NCI-H1092 (cell line): ENCODE data around the gene SAXO1.
"Not testable (repeated sequence)": the region's sequence is repeated elsewhere in the genome, so short reads cannot be mapped to it uniquely, and the experiment has no call there.

Experiments used
- DNase-seq: peaks from one replicate; lab custom pipeline; 2025; lab: John Stamatoyannopoulos, UW

The SAXO1 gene

DNA sequence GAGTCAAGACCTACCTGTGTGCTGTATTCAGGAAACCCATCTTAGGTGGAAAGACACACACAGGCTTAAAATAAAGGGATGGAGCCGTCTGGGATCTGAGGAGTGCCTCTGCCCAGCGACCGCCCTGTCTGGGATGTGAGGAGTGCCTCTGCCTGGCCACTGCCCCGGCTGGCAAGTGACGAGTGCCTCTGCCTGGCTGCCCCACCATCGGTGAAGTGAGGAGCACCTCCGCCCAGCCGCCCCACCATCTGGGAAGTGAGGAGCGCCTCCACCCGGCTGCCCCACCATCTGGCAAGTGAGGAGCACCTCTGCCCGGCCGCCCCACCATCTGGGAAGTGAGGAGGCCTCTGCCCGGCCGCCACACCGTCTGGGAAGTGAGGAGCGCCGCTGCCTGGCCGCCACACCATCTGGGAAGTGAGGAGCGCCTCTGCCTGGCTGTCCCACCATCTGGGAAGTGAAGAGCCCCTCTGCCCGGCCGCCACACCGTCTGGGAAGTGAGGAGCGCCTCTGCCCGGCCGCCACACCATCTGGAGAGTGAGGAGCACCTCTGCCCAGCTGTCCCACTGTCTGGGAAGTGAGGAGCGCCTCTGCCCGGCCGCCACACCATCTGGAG is 33.7 kb downstream of the SAXO1 start:
- no peak for DNase-seq

DNA sequence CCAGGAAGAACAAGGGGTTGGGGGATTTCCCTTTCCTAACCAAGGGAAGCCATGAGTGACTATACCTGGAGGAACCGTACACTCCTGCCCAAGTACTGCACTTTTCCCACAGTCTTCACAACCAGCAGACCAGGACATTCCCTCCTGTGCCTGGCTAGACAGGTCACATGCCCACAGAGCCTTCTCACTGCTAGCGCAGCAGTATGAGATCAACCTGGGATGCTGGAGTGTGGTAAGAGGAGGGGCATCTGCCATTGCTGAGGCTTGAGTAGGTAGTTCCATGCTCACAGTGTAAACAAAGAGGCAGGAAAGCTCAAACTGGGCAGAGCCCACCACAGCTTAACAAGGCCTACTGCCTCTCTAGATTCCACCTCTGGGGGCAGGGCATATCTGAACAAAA is 35.9 kb downstream of the SAXO1 start:
- DNase-seq: no peak

DNA sequence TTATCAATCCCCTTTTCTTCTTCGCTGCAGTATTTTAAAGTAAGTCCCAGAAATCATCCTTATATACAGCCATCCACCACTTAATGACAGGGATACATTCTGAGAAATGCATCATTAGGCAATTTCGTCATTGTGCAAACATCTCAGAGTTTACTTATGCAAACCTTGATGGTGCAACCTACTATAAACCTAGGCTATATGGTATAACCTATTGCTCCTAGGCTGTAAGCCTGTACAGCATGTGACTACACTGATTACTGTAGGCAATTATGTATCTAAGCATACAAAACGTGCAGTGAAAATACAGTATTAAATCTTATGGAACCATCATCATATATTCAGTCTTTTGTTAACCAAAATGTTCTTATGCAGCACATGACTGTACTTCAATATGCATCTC is 36.8 kb downstream of the SAXO1 start:
- no peak for DNase-seq

DNA sequence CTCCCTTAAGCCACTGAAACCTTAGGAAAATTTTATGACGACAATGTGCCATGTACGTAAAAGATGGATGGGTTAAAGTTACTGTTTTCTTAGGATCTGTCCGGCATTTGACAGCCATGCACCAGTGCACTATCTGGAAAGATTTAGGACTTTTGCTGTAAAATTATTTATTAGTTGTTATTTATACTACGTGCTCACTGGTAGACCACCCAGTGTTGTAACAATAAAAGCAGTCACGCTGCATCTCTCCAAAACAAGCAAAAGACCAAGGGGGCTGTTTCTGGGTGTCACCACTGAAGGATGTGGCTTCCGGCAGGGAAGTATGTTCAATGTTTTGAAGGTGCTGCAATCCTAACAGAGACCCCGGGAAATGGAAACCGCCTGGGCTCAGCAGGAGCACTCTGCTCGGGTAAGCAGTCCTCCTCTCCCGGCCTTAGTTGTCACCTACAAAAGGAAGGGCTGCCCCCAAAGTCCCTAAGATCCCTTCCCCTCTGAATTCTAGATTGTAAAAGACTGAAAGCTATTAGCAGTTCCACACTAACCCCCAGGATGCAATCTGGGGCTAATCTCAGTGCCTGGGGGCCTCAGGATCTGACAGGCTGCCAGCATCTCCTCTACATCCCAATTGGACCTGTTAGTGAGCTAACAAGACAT is 38.6 kb downstream of the SAXO1 start:
- no peak for DNase-seq

DNA sequence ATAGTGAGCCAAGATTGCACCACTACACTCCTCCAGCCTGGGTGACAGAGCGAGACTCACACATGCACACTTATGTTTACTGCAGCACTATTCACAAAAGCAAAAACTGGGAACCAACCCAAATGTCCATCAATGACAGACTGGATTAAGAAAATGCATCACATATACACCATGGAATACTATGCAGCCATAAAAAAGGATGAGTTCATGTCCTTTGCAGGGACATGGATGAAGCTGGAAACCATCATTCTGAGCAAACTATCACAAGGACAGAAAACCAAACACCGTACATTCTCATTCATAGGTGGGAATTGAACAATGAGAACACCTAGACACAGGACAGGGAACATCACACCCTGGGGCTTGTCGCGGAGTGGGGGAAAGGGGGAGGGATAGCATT is 41.8 kb downstream of the SAXO1 start:
- DNase-seq: not testable (repeated sequence)

DNA sequence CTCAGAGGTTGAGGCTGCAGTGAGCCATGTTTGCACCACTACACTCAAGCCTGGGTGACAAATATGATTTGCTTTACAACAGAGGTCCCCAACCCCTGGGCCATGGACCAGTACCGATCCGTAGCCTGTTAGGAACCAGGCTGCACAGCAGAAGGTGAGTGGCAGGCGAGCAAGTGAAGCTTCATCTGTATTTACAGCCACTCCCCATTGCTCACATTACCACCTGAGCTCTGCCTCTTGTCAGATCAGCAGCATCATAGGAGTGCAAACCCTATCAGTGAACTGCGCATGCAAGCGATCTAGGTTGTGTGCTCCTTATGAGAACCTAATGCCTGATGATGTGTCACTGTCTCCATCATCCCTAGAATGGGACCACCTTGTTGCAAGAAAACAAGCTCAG is 42.5 kb downstream of the SAXO1 start:
- DNase-seq: no peak

DNA sequence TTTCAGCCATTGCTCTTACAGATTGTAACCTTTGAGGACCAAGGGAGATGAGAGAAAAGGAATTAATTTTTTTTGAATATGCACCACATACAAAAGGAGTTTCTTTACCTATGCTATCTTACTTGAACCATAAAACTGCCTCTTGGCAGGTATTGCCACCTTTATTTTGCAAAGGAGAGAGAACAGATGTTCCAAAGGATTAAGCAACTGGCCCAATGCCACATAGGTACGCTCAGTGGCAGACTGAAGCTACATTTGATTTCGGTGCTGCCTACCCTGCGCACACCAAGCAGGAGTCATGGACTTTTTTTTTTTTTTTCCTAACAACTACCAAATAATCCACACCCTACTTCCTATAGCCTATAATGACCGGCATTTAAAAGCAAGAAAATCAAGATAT is 43.1 kb downstream of the SAXO1 start:
- no peak for DNase-seq

DNA sequence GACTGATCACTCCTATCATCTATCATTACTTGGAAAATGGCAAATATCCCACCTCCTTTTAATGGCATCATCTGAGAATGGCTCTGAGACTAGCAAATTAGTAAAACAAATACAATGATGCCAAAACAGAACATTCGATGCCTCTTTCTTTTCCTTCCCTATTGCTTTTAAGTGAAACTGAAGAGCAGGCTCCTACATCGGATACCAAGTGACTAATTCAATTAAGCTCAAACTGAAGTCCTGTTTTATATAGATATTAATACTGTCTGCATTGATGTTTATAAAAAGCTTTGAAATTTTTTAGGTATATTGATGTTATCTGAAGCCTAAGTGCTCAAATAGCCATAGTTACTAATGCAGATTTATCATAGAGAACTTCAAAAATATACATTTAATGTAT is 43.9 kb downstream of the SAXO1 start:
- DNase-seq: no peak

DNA sequence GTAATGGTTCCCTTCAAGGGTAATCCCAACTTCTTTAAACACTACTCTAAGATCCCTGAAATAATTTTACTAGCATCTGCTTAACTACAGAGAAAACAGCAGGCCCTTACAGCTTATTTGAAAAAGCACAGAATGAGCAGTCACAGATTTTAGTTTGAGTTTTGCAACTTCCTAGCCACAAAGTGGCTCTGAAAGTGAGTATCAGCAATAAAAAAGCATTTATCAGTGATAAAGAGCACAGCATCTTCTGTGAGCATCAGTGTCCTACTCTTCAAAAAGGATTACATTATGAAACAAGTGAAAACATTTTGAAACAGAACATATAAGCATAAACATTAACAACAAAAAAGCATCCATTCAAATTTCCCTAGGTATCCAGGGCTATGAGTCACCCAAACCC is 45.0 kb downstream of the SAXO1 start:
- no peak for DNase-seq

DNA sequence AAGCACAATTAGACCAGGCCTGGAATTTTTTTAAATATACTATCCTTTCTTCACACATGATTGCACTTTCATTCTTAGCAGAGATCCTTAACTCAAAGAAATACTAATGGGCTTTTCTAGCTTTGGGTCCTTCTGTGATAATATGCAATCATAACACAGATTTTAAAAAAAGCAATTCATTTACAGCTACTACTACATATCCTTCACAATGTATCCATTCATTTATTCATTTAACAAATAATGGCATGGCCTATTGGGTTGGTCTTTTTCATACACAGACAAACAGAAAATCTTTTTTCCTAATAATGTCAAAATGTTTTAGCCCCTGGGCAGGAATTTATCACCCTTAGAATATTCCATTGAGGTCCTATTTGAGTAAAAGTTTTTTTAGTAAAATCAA is 47.0 kb downstream of the SAXO1 start:
- no peak for DNase-seq

DNA sequence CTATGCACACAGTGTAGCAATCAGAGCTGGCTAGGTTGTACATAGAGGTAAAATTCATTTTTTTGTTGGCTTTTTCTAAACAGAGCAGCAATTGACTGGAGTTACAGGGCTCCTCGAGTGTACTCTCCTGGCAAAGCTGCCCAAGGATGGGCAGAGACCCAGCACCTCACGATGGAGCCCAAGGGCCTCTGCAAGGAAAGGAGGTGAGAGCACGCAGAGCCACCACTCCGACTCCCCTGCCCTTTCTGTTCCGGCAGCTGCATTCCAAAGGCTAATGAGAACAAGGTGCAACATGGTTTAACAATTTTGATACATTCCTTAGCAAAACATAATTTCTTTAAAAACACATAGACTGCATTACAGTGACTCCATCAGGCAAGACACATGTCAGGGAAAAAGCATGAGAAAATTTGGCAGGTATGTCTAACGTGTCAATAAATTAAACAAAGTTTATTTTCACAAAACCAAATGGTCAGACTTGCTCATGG is 47.5 kb downstream of the SAXO1 start:
- DNase-seq: no peak

DNA sequence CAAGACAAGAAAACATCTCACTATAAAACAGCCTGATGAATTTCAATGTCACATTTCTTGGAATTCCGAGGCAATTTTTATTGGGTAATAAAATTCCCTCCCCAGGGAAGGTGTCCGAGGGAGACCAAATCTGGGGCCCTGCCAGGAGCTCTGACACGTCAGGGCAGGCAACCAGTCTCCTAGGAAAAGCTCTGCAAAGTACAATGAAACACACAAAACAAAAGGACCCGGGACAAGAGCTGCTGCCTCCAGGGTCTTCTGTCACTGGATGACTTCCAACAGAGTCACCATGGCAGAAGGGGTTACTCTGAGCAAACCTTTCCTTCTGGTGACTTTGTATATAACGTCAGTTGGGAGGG is 50.8 kb downstream of the SAXO1 start:
- no peak for DNase-seq

DNA sequence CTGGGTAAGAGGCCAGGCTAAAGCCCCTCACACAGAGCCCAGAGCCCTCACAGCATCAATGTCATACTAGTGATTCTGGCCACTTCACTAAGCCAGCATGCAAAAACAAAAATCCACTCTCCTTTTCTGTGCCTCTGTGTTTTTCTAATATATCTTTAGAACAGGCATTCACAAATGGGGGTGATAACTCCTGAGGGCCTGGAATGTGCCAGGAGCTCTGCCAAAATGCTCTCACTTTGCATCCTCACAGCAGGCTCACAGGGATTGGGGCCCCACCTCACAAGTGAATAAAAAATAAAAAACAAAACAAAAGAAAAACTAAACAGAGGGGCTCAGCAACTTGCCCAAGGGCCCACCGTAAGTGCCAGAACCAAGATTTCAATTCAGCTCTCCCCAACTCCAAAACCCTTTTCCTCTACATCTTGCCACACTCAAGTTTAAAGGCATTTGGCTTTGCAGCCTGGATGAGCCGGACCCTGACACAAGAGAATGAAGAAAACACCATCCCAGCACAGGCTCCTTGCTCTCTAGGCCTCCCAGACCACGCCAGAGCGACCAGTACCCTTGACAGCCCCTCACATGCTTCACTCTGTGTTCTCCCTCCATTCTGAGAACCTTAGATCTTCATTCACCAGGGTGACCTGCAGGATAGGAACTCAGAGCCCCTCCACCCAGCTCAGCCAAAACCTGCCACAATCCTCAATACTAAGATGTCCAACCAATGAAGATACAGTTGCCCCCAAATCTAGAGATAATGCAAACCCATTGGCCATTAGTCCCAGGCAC is 51.3 kb downstream of the SAXO1 start:
- no peak for DNase-seq

DNA sequence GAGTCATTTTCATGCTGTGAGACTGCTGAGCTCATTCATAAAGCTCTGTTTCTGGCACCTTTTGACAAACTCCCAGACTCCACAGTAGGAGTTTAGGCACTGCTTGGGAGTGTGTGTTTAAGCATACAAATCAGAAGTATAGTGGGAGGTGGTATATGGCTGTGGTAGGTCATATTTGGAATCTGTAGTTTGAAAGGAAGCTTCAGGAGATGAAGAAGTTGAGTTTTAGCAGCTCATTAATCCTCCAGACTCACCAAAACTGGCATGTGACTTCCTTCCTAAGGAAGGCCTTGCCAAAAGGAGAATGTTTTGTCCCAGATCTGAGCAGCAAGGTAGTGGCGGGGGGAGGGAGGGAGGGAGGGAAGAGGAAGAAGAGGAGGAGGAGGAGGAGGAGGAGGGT is 52.8 kb downstream of the SAXO1 start:
- no peak for DNase-seq

DNA sequence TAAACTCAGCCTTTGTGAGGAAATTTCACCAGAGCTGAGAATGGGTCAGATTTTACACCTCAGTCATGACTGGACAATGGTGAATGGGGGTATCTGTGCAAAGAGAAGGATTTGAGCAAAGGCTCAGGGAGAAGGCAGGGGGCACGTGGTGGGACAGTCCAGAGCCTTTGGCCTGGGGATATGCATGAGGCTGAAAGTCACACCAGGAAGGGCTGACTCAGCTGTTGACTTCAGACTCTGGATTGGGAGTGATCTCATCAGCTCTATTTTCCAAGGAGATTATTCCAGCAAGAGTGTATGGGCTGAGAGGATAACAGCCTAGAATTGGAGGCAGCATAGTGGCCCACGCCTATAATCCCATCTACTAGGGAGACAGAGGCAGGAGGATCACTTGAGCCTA is 53.6 kb downstream of the SAXO1 start:
- no peak for DNase-seq

DNA sequence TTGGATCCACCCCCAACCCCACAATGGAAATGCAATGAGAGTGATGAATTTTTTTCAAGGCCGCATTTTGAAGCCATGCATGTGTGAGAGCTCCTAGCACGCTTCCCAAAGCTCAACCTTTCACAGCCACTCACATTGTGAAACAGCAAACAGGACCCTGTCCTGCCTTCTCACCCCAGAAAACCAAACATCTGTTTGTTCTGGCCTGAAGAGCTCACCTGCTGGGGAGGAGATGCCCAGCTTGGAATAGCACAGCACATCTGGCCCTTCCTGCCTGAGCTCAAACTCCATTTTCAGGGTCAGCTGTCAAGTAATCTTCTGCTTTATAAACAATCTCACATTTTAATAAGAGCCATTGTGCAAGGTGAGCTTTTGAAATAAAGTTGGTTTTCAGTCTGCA is 54.8 kb downstream of the SAXO1 start:
- no peak for DNase-seq

DNA sequence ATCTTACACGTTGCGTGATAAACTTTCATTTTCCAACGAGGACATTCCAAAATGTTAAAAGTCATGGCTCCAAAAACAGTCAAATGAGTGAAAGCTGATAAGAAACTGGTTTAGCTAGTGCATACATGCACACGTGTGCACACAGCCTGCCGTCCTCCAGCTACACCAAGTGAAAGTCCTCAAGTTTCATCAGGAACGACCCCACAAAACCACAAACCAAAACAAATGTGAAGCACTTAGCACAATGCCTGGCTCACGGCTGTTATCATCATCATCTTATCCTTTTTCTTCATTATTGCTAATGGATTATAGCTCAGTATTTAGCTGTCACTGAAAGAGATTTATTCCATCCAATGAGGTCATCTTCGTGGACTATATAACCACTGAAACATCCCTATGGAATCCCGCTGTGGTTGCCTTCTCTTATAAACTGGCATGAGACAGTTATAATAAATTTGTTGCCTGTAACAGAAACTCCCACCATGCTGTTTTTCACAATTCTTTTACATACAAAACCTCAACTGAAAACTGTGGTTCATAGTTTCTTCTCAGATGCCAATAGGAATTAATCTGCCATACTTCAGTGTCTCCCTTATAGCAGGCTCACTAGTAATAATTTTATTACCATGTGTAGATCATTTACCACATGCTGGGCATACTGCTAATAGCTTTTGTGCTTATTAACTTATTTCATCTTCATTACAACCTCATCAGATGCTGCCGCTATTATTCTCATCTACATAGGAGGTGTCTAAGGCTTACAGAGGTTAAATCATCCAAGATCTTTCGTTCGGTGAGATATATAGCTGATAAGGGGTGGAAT is 56.1 kb downstream of the SAXO1 start:
- no peak for DNase-seq

DNA sequence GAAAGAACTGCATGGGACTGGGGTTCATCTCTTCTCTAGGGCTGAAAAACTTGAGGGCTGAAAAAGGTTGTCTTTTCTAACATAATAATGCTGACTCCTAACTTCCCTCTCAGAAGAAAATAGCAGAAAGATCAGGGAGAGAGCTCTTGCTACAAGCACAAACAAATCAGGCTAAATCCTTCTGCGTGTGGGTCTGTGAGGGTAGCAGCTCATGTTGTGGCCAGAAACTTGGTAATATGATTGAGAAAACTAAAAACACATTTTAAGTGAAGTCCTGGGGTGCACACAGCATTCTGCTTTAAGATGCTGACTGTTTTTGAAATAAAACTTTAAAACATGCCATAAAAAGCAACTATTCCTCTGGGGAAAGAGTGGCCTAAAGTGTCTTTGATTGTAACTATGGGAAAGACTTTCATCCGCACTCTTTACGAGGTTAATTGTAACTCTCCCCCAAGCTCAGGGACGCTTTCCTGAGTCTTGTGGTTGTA is 56.7 kb downstream of the SAXO1 start:
- no peak for DNase-seq

DNA sequence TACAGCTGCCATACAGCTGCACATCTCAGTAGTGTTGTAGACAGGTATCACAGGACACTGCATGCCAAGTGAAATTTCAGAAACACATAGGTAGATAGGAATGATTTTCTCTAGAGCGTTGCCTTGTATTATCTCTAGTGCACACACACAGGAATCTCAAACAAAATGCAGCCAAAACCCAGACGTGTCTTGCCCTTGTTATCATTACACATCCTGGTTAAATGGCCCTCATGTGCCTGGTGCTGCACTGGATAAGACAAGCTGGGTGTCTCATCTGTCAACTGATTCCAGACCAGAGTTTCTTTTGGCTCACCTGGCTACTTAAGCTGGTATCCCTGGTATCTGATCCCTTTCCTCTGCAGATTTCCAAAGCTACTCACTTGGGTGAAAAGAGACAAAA is 59.7 kb downstream of the SAXO1 start:
- no peak for DNase-seq

DNA sequence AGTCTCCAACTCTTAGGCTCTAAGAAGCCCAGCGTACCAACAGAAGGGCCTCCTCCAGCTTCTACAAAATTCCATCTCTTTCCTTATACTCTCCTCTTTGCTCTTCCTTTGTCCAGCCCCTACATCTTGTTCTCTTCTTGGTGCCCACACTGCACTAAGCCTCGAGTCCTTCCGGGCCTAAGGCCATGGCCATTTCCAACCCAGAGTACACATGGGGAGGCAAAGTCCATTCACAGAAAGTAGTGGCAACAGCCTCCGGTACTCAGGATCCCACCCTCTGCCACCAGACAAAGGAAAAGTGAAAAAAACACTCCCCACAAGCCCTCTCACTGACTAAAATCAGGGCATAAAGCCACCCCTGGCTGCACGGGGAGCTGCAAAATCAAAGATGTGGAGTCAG is 60.3 kb downstream of the SAXO1 start:
- no peak for DNase-seq

DNA sequence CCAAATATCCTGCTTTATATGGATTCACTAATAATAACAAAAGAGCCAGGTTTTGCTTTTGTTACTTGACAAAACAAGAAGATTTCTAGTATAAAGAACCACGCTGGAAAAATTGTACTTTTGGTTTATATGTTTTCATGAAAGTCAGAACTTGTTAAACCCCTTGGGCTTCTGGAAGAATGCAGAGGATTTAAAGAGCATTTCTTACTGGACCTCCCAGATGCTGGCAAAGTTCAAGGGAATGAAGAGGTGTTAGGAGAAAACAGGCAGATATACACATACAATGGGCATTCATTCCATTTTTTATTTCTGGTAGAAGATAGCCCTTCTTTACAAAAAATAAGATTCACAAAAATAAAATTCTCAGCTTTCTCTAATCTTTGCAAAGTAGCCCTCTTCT is 61.1 kb downstream of the SAXO1 start:
- DNase-seq: no peak

DNA sequence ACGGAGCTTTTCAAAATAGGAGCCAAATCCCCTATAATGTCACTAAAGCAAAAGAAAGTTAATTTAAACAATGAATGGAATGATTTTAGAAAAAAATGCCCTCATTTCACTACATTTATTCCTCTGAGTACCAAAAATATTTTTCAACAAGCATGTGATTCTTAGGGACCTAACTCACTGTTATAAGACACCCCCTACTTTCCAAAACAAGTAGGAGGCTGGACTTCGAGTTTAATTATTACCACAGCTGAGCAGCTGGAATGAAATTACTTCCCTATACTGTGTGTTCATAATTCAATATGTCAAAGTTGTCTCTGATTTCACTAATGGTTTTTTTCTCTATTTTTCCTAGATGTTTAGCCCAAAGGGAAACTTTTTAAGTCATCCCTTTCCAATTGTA is 61.6 kb downstream of the SAXO1 start:
- DNase-seq: no peak
